K562 (cell line): ENCODE results near the gene MOK. TPM values are rescaled to one million over a fixed set of nuclear protein-coding genes. Genes with fewer than 3 reads are reported as not detected.

Source experiments
- ATAC-seq: fragments of 200-7000 bp; cut with Tn5 transposase; 3 replicates; pipeline ENCODE4 v1.9.1; 2020; ENCODE audit warnings: moderate library complexity
- BruUV-seq: library from RNA; stranded (reverse); fragments of 400-500 nt; replicated peaks from 2 replicates; lab custom pipeline; 2021; lab: Mats Ljungman, UMichigan
- CTCF ChIA-PET: fragments of 300-600 bp; formaldehyde crosslinking; extraction: SDS; loops from one replicate; lab custom pipeline; 2021; ENCODE audit warnings: low intra/inter-chr PET ratio; lab: Yijun Ruan, JAX
- POLR2A ChIA-PET: fragments of 300-600, 350-650 bp; sonication (Branson Sonifier 250); formaldehyde crosslinking; extraction: SDS; loops from one replicate; lab custom pipeline; 2021; ENCODE audit warnings: antibody characterized with exemption, inconsistent platforms; lab: Yijun Ruan, JAX
- DNase-seq, 4 experiments: peaks; one replicate each; pipeline versions ENCODE4 v3.0.0 to v3.0.0-alpha.2; 2011 to 2018; ENCODE audit warnings: low spot score in 3 of 4, mixed read lengths in 3 of 4; ENCODE audit errors: extremely low read depth in 1 of 4
- FAIRE-seq: peaks from 2 replicates; lab custom pipeline; 2011; peaks lifted over from hg19 to GRCh38; lab: Jason Lieb, UNC
- H2AFZ ChIP-seq: 2 replicates; pipeline ENCODE4 v1.6.0; 2011; ENCODE audit warnings: low read depth, low read length, control low read depth, inconsistent platforms
- H3K27ac ChIP-seq: fragments of 200-600 bp; 3 replicates; pipeline ENCODE4 v1.8.0; 2011; ENCODE audit warnings: low read depth, mild to moderate bottlenecking, control low read depth, inconsistent platforms, low read length, moderate library complexity, mixed read lengths; ENCODE audit errors: extremely low read depth
- H3K27me3 ChIP-seq, 2 experiments: fragments of 300-600 bp in 1 of 2; 2 replicates in 1 of 2; 3 replicates in 1 of 2; pipeline versions ENCODE4 v1.6.0 to v1.8.0; 2011; ENCODE audit warnings: inconsistent platforms in 2 of 2, low read length in 2 of 2, mild to moderate bottlenecking in 1 of 2, mixed read lengths in 1 of 2, moderate library complexity in 1 of 2; ENCODE audit not compliant: control insufficient read depth in 2 of 2, insufficient read depth in 2 of 2
- H3K36me3 ChIP-seq: fragments of 300-600 bp; 3 replicates; pipeline ENCODE4 v1.8.0; 2011; ENCODE audit warnings: mild to moderate bottlenecking, low read length, inconsistent platforms; ENCODE audit not compliant: control insufficient read depth, insufficient read depth
- H3K4me1 ChIP-seq, 2 experiments: fragments of 200-600 bp in 1 of 2; replicated peaks in 1 of 2; 2 replicates in 1 of 2; 3 replicates in 1 of 2; pipeline versions ENCODE4 v1.5.1 to v1.8.0; 2011; ENCODE audit warnings: inconsistent platforms in 2 of 2, low read length in 2 of 2, mild to moderate bottlenecking in 1 of 2, mixed read lengths in 1 of 2, moderate library complexity in 1 of 2; ENCODE audit not compliant: control insufficient read depth in 2 of 2, insufficient read depth in 2 of 2
- H3K4me2 ChIP-seq: 2 replicates; pipeline ENCODE4 v1.6.1; 2011; ENCODE audit warnings: low read length, control low read depth, inconsistent platforms, mixed read lengths; ENCODE audit not compliant: insufficient read depth
- H3K4me3 ChIP-seq: fragments of 200-600 bp; sonication (generic), shearing (Covaris generic); 2 replicates; pipeline ENCODE4 v1.5.1; 2016; ENCODE audit warnings: control low read depth, inconsistent platforms
- H3K79me2 ChIP-seq: fragments of 200-600 bp; 3 replicates; pipeline ENCODE4 v1.8.0; 2011; ENCODE audit warnings: low read length, inconsistent platforms; ENCODE audit not compliant: control insufficient read depth, insufficient read depth
- H3K9ac ChIP-seq, 2 experiments: 2 replicates each; pipeline versions ENCODE4 v1.6.0 to v1.6.1; 2011; ENCODE audit warnings: low read depth in 2 of 2, low read length in 2 of 2, control low read depth in 1 of 2, inconsistent platforms in 1 of 2, mild to moderate bottlenecking in 1 of 2, mixed read lengths in 1 of 2; ENCODE audit not compliant: insufficient read depth in 1 of 2
- H3K9me1 ChIP-seq: one replicate; pipeline ENCODE4 v1.6.0; 2011; ENCODE audit warnings: inconsistent platforms, mild to moderate bottlenecking, low read length, moderate library complexity; ENCODE audit not compliant: control insufficient read depth, insufficient read depth
- H3K9me3 ChIP-seq: replicated peaks from 2 replicates; pipeline ENCODE4 v1.5.1; 2011; ENCODE audit warnings: low read depth, low read length, inconsistent platforms; ENCODE audit not compliant: control insufficient read depth, insufficient read depth
- H4K20me1 ChIP-seq: replicated peaks from 2 replicates; pipeline ENCODE4 v1.6.1; 2011; ENCODE audit warnings: low read length, inconsistent platforms, mixed read lengths; ENCODE audit not compliant: control insufficient read depth, insufficient read depth
- CBFB ChIP-seq: sonication (generic); formaldehyde crosslinking; IDR thresholded peaks from 2 replicates; pipeline ENCODE4 v1.4.0; 2020; ENCODE audit warnings: mild to moderate bottlenecking, missing genetic modification reagents
- CHCHD3 ChIP-seq: fragments of 250-450 bp; sonication (Bioruptor Pico); IDR thresholded peaks from 2 replicates; pipeline ENCODE4 v2.1.2; 2022; ENCODE audit warnings: mild to moderate bottlenecking
- KDM1A ChIP-seq, 2 experiments: fragments of 450-650 bp; IDR thresholded peaks; 2 replicates each; pipeline ENCODE4 v1.6.1; 2016; ENCODE audit warnings: mild to moderate bottlenecking in 2 of 2
- NELFE ChIP-seq: IDR thresholded peaks from 2 replicates; pipeline ENCODE4 v1.6.1; 2011; ENCODE audit warnings: mild to moderate bottlenecking; ENCODE audit not compliant: insufficient read depth, insufficient read length
- NFE2L1 ChIP-seq: fragments of 450-650 bp; IDR thresholded peaks from 2 replicates; pipeline ENCODE4 v1.6.1; 2016; ENCODE audit warnings: missing genetic modification characterization, low read depth, mild to moderate bottlenecking, missing compliant biosample characterization, moderate library complexity, borderline replicate concordance
- RBM22 ChIP-seq: fragments of 200-400 bp; formaldehyde crosslinking; IDR thresholded peaks from 2 replicates; pipeline ENCODE4 v1.6.1; 2018; ENCODE audit warnings: low read length, low read depth; ENCODE audit not compliant: poor library complexity, severe bottlenecking
- USF1 ChIP-seq: sonication (generic); formaldehyde crosslinking; IDR thresholded peaks from 2 replicates; pipeline ENCODE4 v1.9.0; 2022; ENCODE audit warnings: mild to moderate bottlenecking, missing genetic modification reagents
- ZZZ3 ChIP-seq: fragments of 450-650 bp; IDR thresholded peaks from 2 replicates; pipeline ENCODE4 v1.6.1; 2016; ENCODE audit warnings: antibody characterized with exemption, mild to moderate bottlenecking, moderate library complexity
- WGBS: fragments of 100-300 bp; shearing (Covaris generic); methylation state at CpG from one replicate; pipeline ENCODE4 v1.1.6; 2016; ENCODE audit warnings: low coverage, mixed read lengths; ENCODE audit not compliant: insufficient coverage; ENCODE audit errors: missing lambda C conversion rate; 5-methylcytosine and 5-hydroxymethylcytosine counted together
- in situ Hi-C: fragments of 300-500 bp; cut with MboI; formaldehyde crosslinking; loops from 4 replicates; pipeline ENCODE4 v1.15.0; 2018; ENCODE audit warnings: inconsistent platforms, mixed read lengths
- intact Hi-C: fragments of 100-400 bp; cut with micrococcal nuclease; formaldehyde crosslinking; loops from 2 replicates; pipeline ENCODE4 v1.14.2; 2022
- polyA plus RNA-seq, 8 experiments: library from polyadenylated mRNA; depleted of rRNA in 4 of 8; stranded (reverse) in 5 of 8; unstranded in 3 of 8; fragments of >200 nt; fragmentation: Nextera tagmentation in 2 of 8; fragmentation: Illumina TruSeq in 1 of 8; extraction: Ambion mirVana in 2 of 8; extraction: Trizol in 1 of 8; gene quantifications; 2 replicates each; pipeline versions ENCODE4 v1.2.1 to v1.2.3, GENCODE V29; 2011 to 2014; ENCODE audit warnings: inconsistent platforms in 1 of 8, missing spikeins in 1 of 8
- total RNA-seq, 7 experiments: library from RNA; depleted of rRNA in 6 of 7; stranded (reverse); fragments of >200 nt in 6 of 7; fragmentation: Illumina TruSeq in 2 of 7; extraction: Trizol in 2 of 7; gene quantifications; 2 replicates each; pipeline versions ENCODE4 v1.2.1 to v1.2.3, GENCODE V29; 2011 to 2021; ENCODE audit warnings: low replicate concordance in 1 of 7
- TF ChIP-seq, protein P1 (sequence below): fragments of 250-450 bp; sonication (Bioruptor Pico); IDR thresholded peaks from 2 replicates; pipeline ENCODE4 v1.4.0; 2020; ENCODE audit warnings: mild to moderate bottlenecking, moderate library complexity

MOK gene
- total and polyA plus RNA-seq, 9 of the 15 experiments (the other 6 are each of a cell fraction or from before 2014, with no cell fraction given), result 1.3 to 8.4 (median 5.3) TPM

GRCh38 chr14:102182936-102183619 lies 121.9 kb downstream of the MOK start:
- POLR2A ChIA-PET, result interaction anchor here (0.5 kb wide), 1 partner anchor 543 kb away, joined by 3 read pairs; no protein-coding TSS in a partner anchor
- Histone ChIP-seq H3K4me1 (peaks cover 0 to 24% of the 10 kb centered on the region in 2 experiments; a peak in 3 of 5 replicates), H3K36me3 (peaks cover 3% of the 10 kb centered on the region; the same call in 1 of the 3 replicates), H3K9me3 (no peaks in the 10 kb centered on the region), H3K4me2 (no peak overlapping the region), H3K9ac (no peak overlapping the region), H3K27ac (no peak overlapping the region), H3K27me3 (no peaks in the 10 kb centered on the region), H3K79me2 (peaks cover 78% of the 10 kb centered on the region), H3K9me1 (peaks cover 3% of the 10 kb centered on the region), H4K20me1 (peaks cover 3% of the 10 kb centered on the region; the same call in 1 of the 2 replicates), H2AFZ (no peak overlapping the region), H3K4me3 (no peak overlapping the region)
- FAIRE-seq (peak; percentile 58), ATAC-seq (no peak), DNase-seq (no peak)
- in situ Hi-C loops (no loop called here), intact Hi-C loops (no loop called here)
- no TSS peak for BruUV-seq
- TF ChIP-seq KDM1A (IDR thresholded peaks at IDR 0.05) (no peak), ZZZ3 (no peak), NELFE (no peak)
- CTCF ChIA-PET, result no interaction called here
- 87% methylated on average over 9 of the region's 9 CpGs for WGBS

- ChIA-PET POLR2A (interaction anchor here (0.6 to 1.4 kb wide), 2 partner anchors 33 to 41 kb away, joined by 3 read pairs; no protein-coding TSS in a partner anchor), CTCF (no interaction called here)
- H4K20me1 ChIP-seq, result peaks cover 3% of the 10 kb centered on the region; the same call in 1 of the 2 replicates
- peaks cover 73% of the 10 kb centered on the region for H3K79me2 ChIP-seq
- BruUV-seq, result no TSS peak
- FAIRE-seq (no peak), DNase-seq (no peak), ATAC-seq (no peak)
- no peak overlapping the region for H3K9ac ChIP-seq
- TF ChIP-seq CHCHD3 (CRISPR knock-in tag), result no peak
- no peak for TF ChIP-seq RBM22
- TF ChIP-seq, protein P1, sequence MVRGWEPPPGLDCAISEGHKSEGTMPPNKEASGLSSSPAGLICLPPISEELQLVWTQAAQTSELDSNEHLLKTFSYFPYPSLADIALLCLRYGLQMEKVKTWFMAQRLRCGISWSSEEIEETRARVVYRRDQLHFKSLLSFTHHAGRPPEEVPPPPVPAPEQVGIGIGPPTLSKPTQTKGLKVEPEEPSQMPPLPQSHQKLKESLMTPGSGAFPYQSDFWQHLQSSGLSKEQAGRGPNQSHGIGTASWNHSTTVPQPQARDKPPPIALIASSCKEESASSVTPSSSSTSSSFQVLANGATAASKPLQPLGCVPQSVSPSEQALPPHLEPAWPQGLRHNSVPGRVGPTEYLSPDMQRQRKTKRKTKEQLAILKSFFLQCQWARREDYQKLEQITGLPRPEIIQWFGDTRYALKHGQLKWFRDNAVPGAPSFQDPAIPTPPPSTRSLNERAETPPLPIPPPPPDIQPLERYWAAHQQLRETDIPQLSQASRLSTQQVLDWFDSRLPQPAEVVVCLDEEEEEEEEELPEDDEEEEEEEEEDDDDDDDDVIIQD, result no peak
- no peak for TF ChIP-seq CBFB (CRISPR knock-in tag)
- no peak for TF ChIP-seq NFE2L1 (tag)
- no peak for TF ChIP-seq USF1 (CRISPR knock-in tag)
- intact Hi-C loops, result no loop called here
- no peaks in the 10 kb centered on the region for H3K27me3 ChIP-seq
- in situ Hi-C loops, result no loop called here
- peaks cover 3% of the 10 kb centered on the region; the same call in 1 of the 3 replicates for H3K36me3 ChIP-seq
- no peak overlapping the region for H3K4me3 ChIP-seq
- H2AFZ ChIP-seq, result no peak overlapping the region
- no peaks in the 10 kb centered on the region for H3K9me3 ChIP-seq
- H3K9me1 ChIP-seq, result peaks cover 3% of the 10 kb centered on the region
- no peak overlapping the region for H3K4me2 ChIP-seq
- no peak overlapping the region for H3K27ac ChIP-seq
- H3K4me1 ChIP-seq, result peaks cover 0 to 18% of the 10 kb centered on the region in 2 experiments; a peak in 3 of 5 replicates
Observed at GRCh38 chr14:102182190-102182589, 122.8 kb downstream of the MOK start.
